GM23338 (cell line): Measurements from ENCODE around the gene MYO18A.

Source experiments
- EZH2 ChIP-seq: fragments of 200-600 bp; sonication (generic); IDR thresholded peaks from one replicate; pipeline ENCODE4 v1.8.0; 2017; ENCODE audit warnings: antibody characterized with exemption, mild to moderate bottlenecking, low read depth; ENCODE audit not compliant: unreplicated experiment
- EZH2phosphoT487 ChIP-seq: fragments of 200-600 bp; sonication (generic); IDR thresholded peaks from one replicate; pipeline ENCODE4 v1.8.1; 2018; ENCODE audit warnings: antibody characterized with exemption; ENCODE audit not compliant: unreplicated experiment
- POLR2AphosphoS5 ChIP-seq: IDR thresholded peaks from 2 replicates; pipeline ENCODE4 v1.6.1; 2016; ENCODE audit warnings: antibody characterized with exemption, low read depth
- TF ChIP-seq, protein P1 (sequence below), 2 experiments: fragments of 200-600 bp in 1 of 2; sonication (generic) in 1 of 2; conservative IDR thresholded peaks; 2 replicates each; pipeline versions ENCODE4 v1.5.1 to v1.6.1; 2016 to 2017; ENCODE audit warnings: antibody characterized with exemption in 2 of 2, low read depth in 2 of 2, mild to moderate bottlenecking in 2 of 2, moderate library complexity in 1 of 2
- TF ChIP-seq, protein P2 (sequence below): fragments of 250-450 bp; sonication (Bioruptor Pico); IDR thresholded peaks from 2 replicates; pipeline ENCODE4 v1.5.0; 2020; ENCODE audit warnings: mild to moderate bottlenecking, moderate library complexity

DNA sequence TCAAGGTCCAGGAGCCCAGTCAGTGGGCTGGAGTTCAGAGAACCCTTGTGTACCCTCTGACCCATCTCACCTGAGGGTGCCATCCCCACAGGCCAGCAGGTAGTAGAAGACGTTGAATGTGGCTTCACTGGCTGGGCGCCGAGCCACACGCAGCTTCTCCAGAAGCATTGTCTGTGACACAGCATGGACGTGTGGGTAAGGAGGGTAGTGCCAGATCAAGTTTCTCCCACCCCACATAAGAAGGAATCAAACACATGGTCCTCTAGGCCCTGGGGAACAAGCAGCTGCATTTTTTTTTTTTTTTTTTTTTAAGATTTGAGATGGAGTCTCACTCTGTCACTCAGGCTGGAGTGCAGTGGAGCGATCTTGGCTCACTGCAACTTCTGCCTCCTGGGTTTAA, 60.9 kb downstream of the MYO18A start:
- TF ChIP-seq, protein P1, sequence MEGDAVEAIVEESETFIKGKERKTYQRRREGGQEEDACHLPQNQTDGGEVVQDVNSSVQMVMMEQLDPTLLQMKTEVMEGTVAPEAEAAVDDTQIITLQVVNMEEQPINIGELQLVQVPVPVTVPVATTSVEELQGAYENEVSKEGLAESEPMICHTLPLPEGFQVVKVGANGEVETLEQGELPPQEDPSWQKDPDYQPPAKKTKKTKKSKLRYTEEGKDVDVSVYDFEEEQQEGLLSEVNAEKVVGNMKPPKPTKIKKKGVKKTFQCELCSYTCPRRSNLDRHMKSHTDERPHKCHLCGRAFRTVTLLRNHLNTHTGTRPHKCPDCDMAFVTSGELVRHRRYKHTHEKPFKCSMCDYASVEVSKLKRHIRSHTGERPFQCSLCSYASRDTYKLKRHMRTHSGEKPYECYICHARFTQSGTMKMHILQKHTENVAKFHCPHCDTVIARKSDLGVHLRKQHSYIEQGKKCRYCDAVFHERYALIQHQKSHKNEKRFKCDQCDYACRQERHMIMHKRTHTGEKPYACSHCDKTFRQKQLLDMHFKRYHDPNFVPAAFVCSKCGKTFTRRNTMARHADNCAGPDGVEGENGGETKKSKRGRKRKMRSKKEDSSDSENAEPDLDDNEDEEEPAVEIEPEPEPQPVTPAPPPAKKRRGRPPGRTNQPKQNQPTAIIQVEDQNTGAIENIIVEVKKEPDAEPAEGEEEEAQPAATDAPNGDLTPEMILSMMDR (conservative IDR thresholded peaks at IDR 0.05; ENCODE audit: low read depth in 2 of 2) = no peak
- TF ChIP-seq POLR2AphosphoS5 (no peak), EZH2 (no peak), EZH2phosphoT487 (no peak)
- TF ChIP-seq, protein P2, sequence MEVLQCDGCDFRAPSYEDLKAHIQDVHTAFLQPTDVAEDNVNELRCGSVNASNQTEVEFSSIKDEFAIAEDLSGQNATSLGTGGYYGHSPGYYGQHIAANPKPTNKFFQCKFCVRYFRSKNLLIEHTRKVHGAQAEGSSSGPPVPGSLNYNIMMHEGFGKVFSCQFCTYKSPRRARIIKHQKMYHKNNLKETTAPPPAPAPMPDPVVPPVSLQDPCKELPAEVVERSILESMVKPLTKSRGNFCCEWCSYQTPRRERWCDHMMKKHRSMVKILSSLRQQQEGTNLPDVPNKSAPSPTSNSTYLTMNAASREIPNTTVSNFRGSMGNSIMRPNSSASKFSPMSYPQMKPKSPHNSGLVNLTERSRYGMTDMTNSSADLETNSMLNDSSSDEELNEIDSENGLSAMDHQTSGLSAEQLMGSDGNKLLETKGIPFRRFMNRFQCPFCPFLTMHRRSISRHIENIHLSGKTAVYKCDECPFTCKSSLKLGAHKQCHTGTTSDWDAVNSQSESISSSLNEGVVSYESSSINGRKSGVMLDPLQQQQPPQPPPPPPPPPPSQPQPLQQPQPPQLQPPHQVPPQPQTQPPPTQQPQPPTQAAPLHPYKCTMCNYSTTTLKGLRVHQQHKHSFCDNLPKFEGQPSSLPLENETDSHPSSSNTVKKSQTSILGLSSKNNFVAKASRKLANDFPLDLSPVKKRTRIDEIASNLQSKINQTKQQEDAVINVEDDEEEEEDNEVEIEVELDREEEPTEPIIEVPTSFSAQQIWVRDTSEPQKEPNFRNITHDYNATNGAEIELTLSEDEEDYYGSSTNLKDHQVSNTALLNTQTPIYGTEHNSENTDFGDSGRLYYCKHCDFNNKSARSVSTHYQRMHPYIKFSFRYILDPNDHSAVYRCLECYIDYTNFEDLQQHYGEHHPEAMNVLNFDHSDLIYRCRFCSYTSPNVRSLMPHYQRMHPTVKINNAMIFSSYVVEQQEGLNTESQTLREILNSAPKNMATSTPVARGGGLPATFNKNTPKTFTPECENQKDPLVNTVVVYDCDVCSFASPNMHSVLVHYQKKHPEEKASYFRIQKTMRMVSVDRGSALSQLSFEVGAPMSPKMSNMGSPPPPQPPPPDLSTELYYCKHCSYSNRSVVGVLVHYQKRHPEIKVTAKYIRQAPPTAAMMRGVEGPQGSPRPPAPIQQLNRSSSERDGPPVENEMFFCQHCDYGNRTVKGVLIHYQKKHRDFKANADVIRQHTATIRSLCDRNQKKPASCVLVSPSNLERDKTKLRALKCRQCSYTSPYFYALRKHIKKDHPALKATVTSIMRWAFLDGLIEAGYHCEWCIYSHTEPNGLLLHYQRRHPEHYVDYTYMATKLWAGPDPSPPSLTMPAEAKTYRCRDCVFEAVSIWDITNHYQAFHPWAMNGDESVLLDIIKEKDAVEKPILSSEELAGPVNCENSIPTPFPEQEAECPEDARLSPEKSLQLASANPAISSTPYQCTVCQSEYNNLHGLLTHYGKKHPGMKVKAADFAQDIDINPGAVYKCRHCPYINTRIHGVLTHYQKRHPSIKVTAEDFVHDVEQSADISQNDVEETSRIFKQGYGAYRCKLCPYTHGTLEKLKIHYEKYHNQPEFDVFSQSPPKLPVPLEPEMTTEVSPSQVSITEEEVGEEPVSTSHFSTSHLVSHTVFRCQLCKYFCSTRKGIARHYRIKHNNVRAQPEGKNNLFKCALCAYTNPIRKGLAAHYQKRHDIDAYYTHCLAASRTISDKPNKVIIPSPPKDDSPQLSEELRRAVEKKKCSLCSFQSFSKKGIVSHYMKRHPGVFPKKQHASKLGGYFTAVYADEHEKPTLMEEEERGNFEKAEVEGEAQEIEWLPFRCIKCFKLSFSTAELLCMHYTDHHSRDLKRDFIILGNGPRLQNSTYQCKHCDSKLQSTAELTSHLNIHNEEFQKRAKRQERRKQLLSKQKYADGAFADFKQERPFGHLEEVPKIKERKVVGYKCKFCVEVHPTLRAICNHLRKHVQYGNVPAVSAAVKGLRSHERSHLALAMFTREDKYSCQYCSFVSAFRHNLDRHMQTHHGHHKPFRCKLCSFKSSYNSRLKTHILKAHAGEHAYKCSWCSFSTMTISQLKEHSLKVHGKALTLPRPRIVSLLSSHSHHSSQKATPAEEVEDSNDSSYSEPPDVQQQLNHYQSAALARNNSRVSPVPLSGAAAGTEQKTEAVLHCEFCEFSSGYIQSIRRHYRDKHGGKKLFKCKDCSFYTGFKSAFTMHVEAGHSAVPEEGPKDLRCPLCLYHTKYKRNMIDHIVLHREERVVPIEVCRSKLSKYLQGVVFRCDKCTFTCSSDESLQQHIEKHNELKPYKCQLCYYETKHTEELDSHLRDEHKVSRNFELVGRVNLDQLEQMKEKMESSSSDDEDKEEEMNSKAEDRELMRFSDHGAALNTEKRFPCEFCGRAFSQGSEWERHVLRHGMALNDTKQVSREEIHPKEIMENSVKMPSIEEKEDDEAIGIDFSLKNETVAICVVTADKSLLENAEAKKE (CRISPR knock-in tag) = no peak
